SH-SY5Y (cell line): Measurements from ENCODE around the gene OR2V2.

Experiments used
- GATA2 ChIP-seq: IDR thresholded peaks from 2 replicates; pipeline ENCODE4 v1.6.1; 2011; ENCODE audit warnings: mild to moderate bottlenecking, low read depth, low read length
- GATA3 ChIP-seq: IDR thresholded peaks from 2 replicates; pipeline ENCODE4 v1.6.1; 2011; ENCODE audit warnings: low read depth, mild to moderate bottlenecking, low read length, moderate library complexity

OR2V2 gene

DNA sequence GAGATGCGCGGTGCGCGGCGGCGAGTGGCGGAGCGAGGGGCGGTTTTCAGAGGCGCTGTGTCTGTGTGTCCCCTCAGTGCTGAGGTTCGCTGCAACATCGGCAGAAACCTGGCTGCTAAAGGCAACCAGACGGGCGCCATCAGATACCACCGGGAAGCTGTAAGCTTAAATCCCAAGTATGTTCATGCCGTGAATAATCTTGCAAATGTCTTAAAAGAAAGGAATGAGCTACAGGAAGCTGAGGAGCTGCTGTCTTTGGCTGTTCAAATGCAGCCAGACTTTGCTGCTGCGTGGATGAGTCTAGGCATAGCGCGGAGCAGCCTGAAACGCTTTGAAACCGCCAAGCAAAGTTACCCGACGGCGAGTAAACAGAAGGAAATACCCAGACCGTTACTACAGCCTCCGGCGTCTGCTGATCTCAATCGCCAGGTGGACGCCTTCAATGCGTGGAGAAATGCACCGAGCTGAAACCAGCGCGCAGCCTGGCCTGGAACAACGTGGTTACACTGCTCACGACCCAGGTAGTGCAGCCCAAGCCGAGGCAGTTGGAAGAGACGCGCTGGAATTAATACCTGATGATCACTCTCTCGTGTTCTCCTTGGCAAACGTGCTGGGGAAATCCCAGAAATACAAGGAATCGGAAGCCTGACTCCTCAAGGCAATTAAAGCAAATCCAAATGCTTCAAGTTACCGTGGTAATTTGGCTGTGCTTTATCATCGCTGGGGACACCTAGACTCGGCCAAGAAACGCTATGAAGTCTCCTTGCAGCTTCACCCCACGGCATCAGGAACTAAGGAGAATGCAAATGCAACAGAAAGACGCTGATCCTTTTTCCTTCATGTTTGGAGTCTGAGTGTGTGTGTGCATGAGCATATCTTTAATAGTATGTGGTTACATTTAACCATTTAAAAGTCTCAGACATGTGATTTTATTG lies 32.3 kb upstream of the OR2V2 start:
- TF ChIP-seq GATA3 (no peak), GATA2 (no peak)

DNA sequence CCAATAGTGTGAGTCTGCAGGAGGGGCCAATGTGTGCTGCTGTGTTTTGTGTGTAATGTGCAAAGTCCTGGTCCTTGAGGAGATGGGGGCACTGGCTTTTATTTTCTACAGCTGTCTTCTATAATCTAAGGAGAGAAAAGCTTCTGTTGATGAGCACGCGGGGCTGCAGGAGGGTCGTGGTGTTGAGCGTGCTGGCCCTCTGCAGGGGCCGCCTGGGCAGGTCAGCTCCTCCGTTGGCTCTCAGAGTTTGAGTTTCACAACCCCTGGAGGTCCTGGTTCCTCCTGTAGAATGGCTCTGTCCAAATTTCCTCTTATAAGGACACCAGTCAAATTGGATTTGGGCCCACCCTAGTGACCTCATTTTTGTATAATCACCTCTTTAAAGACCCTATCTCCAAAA lies 29.0 kb upstream of the OR2V2 start:
- TF ChIP-seq GATA3, result no peak
- no peak for TF ChIP-seq GATA2

DNA sequence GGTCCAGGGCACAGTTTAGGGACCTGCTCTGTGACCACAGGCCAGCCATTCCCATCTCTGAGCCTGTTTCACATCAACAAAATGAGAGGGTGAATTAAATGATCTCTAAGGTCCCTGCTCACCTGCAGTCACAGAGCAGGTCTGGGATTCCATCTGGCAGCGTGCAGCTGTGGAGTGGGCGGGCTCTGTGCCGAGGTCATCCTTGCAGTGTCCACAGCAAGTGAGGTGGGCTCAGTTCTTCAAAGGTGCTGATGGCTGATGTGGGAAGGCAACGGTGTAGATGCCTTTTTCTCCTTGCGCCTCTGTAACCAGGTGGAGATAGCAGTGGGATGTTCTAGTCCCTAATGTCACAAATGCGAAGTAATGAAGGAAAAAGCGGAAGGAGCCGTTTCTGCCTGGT lies 28.3 kb upstream of the OR2V2 start:
- TF ChIP-seq GATA3 (no peak), GATA2 (no peak)

DNA sequence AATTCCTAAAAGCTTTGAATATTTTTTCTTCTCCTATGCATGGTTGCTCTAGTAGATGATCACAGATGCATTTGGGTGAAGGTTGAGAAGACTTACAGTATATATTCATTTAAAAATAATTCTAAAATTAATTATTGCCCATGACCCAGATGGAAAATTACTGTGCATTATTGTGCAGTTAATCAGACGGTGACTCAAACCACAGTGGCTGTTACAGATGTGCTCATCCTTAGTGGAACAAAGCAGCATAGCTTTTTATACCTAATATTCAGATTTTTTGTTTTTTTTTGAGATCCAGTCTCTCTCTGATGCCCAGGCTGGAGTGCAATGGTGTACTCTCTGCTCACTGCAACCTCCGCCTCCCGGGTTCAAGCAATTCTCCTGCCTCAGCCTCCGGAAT lies 27.1 kb upstream of the OR2V2 start:
- TF ChIP-seq GATA2, result no peak
- no peak for TF ChIP-seq GATA3

DNA sequence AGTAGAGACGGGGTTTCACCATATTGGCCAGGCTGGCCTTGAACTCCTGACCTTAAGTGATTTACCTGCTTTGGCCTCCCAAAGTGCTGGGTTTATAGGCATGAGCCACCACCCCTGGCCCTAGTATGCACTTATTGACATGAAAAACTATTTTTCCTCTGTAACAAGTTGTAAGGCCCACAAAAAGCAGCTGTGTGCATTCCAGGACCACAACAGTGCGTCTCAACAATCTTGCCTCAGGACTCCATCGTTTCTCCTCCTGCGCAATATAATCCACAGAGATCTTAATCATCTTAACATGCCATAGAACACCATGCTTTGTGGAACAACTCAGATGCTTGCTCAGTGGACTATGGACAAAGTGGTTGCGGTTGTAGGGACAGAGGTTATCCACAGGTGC lies 26.6 kb upstream of the OR2V2 start:
- TF ChIP-seq GATA2, result no peak
- TF ChIP-seq GATA3, result no peak

DNA sequence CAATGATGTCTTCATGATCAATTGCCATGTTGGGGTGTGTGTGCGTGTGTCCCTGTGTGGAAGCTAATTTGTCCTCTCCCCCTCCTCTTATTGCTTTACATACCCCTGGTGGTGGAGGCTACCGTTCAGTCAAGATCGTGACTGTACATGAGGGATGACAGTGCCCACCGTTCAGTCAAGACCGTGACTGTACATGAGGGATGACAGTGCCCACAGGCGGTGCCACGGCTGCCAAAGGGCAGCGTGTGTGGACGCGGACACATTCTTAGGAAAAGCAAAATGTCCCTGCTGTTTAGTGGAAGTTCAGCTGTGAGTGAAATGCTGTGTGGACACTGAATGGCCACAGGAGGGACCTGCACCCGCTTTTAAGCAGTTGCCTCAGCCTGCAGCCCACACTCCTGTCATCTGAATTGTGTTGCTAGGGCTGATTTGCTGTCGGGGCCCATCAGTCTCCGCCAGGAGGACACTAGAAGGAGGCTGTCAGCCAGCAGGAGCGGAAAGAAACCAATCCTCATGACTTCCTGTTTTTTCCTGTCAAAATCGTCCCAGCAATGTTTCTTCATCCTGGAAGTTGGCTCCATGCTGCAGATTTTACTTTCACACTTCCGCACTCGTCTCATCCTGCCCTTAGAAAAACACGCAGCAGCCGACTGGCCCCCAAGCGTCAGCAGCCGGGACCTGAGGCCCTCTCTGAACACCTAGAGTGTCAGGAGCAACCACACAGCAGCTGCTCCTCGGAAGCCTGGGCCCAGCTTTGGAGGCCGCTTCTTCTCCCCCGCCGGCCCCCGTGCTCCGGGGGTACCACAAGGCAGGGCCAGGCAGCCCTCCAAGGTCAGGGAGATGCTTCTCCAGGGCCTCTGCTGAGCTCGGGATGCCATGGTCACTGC lies 25.5 kb upstream of the OR2V2 start:
- TF ChIP-seq GATA2, result no peak
- TF ChIP-seq GATA3, result no peak

DNA sequence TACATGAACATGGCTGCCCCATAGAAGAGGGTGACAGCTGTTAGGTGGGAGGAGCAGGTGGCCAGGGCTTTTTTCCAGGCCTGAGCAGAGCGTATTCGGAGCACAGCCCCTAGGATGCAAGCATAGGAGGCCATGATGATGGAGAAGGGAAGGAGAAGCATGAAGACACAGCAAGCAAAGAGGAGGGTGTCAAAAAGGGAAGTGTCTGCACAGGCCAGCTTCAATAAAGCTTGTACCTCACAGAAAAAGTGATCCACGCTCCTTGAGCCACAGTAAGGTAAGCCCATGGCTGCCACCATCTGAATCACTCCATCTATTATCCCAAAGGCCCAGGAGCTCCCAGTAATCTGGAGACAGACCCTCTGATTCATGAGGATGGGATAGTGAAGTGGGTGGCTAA lies 22.9 kb upstream of the OR2V2 start:
- TF ChIP-seq GATA2, result no peak

DNA sequence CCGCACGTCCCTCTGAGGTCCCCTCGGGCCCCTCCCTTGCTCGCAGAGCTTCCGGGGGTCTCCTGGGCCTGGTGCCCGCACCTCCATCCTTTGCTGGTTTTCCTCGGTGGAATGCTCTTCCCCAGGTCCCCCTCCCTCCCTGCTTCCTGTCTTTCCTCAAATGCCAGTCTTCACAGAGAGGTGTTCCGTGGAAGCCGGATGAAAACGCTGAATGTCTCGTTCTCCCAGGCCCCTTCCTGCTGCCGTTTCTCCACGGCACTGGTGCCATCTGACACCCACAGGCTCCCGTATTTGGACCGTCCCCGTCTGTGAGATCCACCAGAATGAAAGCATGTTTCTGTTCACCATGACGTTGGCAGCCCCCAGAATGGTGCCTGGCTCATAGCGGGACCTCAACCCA lies 20.5 kb upstream of the OR2V2 start:
- TF ChIP-seq GATA3 (no peak), GATA2 (no peak)

DNA sequence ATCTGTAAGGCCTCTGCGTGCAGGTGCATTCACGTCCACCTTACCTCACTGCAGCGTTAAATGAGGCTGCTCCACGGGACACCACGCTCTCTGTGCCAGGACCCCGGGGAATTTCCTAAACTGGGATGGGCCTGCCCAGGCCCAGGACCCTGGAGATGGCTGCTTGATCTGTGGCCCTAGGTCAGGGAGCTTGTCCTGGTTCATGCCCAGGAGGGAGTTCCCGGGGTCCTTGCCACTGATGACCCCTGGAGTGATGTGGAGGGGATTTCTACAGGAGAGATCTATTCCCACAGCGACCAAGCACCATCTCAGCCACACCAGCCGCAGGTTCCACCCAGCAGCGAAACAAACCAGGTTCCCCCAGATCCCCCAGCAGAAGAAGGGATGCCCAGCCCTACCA lies 19.9 kb upstream of the OR2V2 start:
- no peak for TF ChIP-seq GATA2
- no peak for TF ChIP-seq GATA3

DNA sequence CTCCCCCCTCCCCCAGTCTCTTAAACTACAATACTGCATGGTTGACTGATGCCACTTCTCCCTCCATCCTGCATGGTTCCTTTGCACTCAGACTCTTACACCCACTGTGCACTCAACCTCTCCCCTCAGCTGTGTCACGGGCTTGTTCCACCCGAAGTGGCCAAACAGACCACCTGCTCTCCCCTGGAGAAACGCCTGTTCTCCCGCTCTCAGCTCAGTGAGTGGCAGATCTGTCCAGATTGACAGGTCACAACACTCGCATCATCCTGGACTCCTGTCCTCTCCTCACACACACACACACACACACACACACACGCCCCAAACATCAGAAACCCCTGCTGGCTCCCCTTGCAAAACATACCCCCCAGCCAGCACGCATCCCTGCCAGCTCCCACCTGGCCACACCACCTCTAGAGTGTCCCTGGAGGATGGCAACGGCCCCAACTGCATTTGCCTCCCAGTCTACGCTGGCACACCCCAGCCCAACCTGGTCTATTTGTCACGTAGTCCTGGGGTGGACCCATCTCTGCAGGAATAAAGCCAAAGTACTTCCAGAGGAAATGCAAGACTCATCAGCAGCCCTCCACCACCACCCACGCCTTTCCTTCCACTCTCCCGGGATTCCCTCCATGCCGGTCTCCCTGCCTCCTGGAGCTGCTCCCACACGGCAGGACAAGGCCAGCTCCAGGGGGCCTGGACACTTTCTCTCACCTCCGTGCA lies 19.3 kb upstream of the OR2V2 start:
- TF ChIP-seq GATA2 (no peak), GATA3 (no peak)

DNA sequence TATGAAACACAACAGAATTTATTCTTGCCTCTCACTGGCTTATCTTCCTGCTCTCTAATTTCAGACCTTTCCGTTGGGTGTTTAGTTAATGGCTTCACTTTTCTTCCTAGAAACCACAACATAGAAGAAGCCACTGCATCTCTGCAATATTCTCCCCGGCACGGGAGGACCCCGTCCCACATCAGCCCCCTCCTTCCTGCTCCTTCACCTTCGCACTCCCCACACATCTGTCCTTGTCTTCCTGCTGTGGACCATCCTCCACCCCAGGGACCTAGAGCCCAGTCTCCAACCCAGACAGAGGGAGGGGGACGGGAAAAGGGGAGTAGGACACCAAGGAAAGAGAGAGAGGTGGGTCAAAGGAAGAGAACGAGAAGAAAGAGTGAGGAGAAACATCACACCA lies 17.8 kb upstream of the OR2V2 start:
- TF ChIP-seq GATA2 (no peak), GATA3 (no peak)

DNA sequence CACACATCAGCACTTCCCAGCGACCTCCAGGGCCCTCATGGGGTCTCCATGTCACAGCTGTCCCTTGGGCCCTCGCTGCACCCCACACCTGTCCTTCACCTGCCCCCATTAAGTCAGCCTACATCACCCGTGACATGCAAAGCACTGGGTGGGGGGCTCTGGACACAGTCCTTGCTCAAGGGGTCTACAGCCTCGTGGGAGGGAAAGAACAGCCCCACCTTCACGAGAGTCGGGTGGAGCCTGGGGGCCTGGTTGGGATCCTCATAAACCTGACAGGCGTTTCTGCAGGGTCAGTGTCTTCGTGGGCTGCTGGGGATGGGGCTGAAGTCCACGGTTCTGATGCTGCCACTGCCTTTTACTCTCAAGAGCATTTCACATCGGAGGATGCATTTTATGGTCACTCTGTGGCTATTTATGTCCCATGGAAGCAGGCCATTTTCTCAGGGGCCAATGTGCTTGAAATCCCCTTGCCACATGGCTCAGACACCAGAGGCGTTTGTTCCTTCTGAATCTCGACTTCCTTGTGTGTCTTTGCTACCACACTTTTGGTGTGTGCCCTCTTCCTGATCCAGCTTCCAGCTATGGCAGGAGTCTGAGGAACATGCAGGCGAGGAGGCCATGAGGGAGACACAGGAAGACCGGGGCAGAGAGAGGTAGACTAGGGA lies 16.4 kb upstream of the OR2V2 start, which contains the start of gene OR2V1:
Gene OR2V1 (minus strand): TSS at position 338 of the 665 bp plus-strand sequence. CDS start 5,865 bp downstream, outside the sequence.
- TF ChIP-seq GATA3 (no peak), GATA2 (no peak)

DNA sequence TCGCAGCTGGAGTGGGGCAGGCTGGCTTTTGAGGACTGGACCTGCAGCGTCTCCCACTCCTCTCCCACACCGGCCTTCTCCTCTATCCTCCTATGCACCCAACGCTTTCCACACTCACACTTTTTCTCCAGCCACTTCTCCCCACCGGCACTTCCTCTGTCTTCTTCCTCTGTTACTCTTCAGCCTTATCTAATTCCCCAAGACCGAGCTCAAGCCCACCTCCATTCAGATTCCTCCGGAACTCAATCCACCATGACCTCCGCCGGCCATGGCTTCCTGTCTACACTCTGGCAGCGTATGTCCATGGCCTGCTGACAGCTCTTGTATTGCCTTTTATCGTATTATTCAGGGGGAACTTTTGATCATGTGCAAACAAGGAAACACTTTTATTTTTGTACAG lies 15.9 kb upstream of the OR2V2 start:
- TF ChIP-seq GATA3 (no peak), GATA2 (no peak)

DNA sequence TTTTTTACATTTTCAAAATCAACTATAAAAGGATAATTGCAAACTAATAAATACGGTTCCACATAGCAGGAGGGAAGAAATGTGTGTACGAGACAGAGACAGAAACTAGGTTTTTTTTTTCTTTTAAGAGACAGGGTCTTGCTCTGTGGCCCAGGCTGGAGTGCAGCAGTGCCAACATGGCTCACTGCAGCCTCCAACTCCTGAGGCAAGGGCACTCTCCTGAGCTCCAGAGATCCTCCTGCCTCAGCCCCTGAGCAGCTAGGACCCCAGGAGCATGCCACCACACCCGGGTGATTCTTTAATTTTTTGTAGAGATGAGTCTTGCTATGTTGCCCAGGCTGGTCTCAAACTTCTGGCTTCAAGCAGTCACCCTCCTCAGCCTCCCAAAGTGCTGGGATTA lies 14.3 kb upstream of the OR2V2 start:
- TF ChIP-seq GATA3 (no peak), GATA2 (no peak)
